Measurements from ENCODE around the gene DZIP3.
"Not testable (repeated sequence)": the region's sequence is repeated elsewhere in the genome, so short reads cannot be mapped to it uniquely, and the experiment has no call there.

DZIP3 gene

GRCh38 chr3:108677811-108678210, 88.3 kb downstream of the DZIP3 start:
- H3K27ac ChIP-seq: no peak overlapping the region
- H3K27me3 ChIP-seq: no peaks in the 10 kb centered on the region
- H3K36me3 ChIP-seq: no peaks in the 10 kb centered on the region
- no peak overlapping the region for H3K4me3 ChIP-seq (ENCODE audit: low read depth in 1 of 2, low read length in 1 of 2)
- H3K4me1 ChIP-seq (ENCODE audit: control insufficient read depth in 1 of 2, insufficient read depth in 1 of 2, low read depth in 1 of 2, low read length in 1 of 2): no peaks in the 10 kb centered on the region
- no peak for TF ChIP-seq CTCF (IDR thresholded peaks at IDR 0.05)
- no peaks in the 10 kb centered on the region for H3K9me3 ChIP-seq

GRCh38 chr3:108692286-108692685, 102.8 kb downstream of the DZIP3 start:
- H3K36me3 ChIP-seq; H3K9me3 ChIP-seq; H3K27me3 ChIP-seq; H3K4me3 ChIP-seq (ENCODE audit: low read depth in 1 of 2, low read length in 1 of 2); H3K4me1 ChIP-seq (ENCODE audit: control insufficient read depth in 1 of 2, insufficient read depth in 1 of 2, low read depth in 1 of 2, low read length in 1 of 2); H3K27ac ChIP-seq: not testable (repeated sequence)

GRCh38 chr3:108698461-108698860, 108.9 kb downstream of the DZIP3 start:
- no peaks in the 10 kb centered on the region for H3K4me1 ChIP-seq (ENCODE audit: control insufficient read depth in 1 of 2, insufficient read depth in 1 of 2, low read depth in 1 of 2, low read length in 1 of 2)
- no peak overlapping the region for H3K27ac ChIP-seq
- no peaks in the 10 kb centered on the region for H3K27me3 ChIP-seq
- H3K9me3 ChIP-seq: no peaks in the 10 kb centered on the region
- TF ChIP-seq CTCF (IDR thresholded peaks at IDR 0.05): no peak
- H3K36me3 ChIP-seq: no peaks in the 10 kb centered on the region
- H3K4me3 ChIP-seq (ENCODE audit: low read depth in 1 of 2, low read length in 1 of 2): no peak overlapping the region

- Histone ChIP-seq H3K9me3 (no peaks in the 10 kb centered on the region), H3K4me1 (ENCODE audit: control insufficient read depth in 1 of 2, insufficient read depth in 1 of 2, low read depth in 1 of 2, low read length in 1 of 2) (no peaks in the 10 kb centered on the region), H3K27ac (no peak overlapping the region), H3K36me3 (no peaks in the 10 kb centered on the region), H3K4me3 (ENCODE audit: low read depth in 1 of 2, low read length in 1 of 2) (no peak overlapping the region), H3K27me3 (no peaks in the 10 kb centered on the region)
- TF ChIP-seq CTCF (IDR thresholded peaks at IDR 0.05): no peak
These were observed 115.5 kb downstream of the DZIP3 start for GRCh38 chr3:108705045-108705444.

- TF ChIP-seq CTCF (IDR thresholded peaks at IDR 0.05): no peak
- no peaks in the 10 kb centered on the region for H3K4me1 ChIP-seq (ENCODE audit: control insufficient read depth in 1 of 2, insufficient read depth in 1 of 2, low read depth in 1 of 2, low read length in 1 of 2)
- no peak overlapping the region for H3K4me3 ChIP-seq (ENCODE audit: low read depth in 1 of 2, low read length in 1 of 2)
- no peaks in the 10 kb centered on the region for H3K27me3 ChIP-seq
- no peaks in the 10 kb centered on the region for H3K9me3 ChIP-seq
- no peak overlapping the region for H3K27ac ChIP-seq
- no peaks in the 10 kb centered on the region for H3K36me3 ChIP-seq
These were observed 123.5 kb downstream of the DZIP3 start for GRCh38 chr3:108713009-108713516.

GRCh38 chr3:108713816-108714215, 124.3 kb downstream of the DZIP3 start:
- Histone ChIP-seq H3K27me3 (no peaks in the 10 kb centered on the region), H3K27ac (no peak overlapping the region), H3K36me3 (no peaks in the 10 kb centered on the region), H3K4me1 (ENCODE audit: control insufficient read depth in 1 of 2, insufficient read depth in 1 of 2, low read depth in 1 of 2, low read length in 1 of 2) (no peaks in the 10 kb centered on the region), H3K4me3 (ENCODE audit: low read depth in 1 of 2, low read length in 1 of 2) (no peak overlapping the region), H3K9me3 (no peaks in the 10 kb centered on the region)
- TF ChIP-seq CTCF (IDR thresholded peaks at IDR 0.05): no peak
